ENCODE data around the gene TSHZ2.

TSHZ2 gene

GRCh38 chr20:52972190-52972937 is at the start of gene TSHZ2:
TSS of gene TSHZ2 (plus strand) at chr20:52972358. CDS start at chr20:52973294, 936 bp downstream.
- no peak for DNase-seq

GRCh38 chr20:52922436-52922835 is 49.7 kb upstream of the TSHZ2 start:
- no peak for DNase-seq

GRCh38 chr20:52923123-52923937 is 48.8 kb upstream of the TSHZ2 start:
- DNase-seq, result no peak

GRCh38 chr20:52924411-52925271 is 47.5 kb upstream of the TSHZ2 start:
- no peak for DNase-seq

- DNase-seq, result no peak
Measured at GRCh38 chr20:52926505-52926904, 45.7 kb upstream of the TSHZ2 start.

- no peak for DNase-seq
Measured at GRCh38 chr20:52933867-52934266, 38.3 kb upstream of the TSHZ2 start.

- DNase-seq, result no peak
Measured at GRCh38 chr20:52936351-52937340, 35.5 kb upstream of the TSHZ2 start.

GRCh38 chr20:52937591-52938100 is 34.5 kb upstream of the TSHZ2 start:
- DNase-seq, result peak; percentile 11

GRCh38 chr20:52939141-52939540 is 33.0 kb upstream of the TSHZ2 start:
- DNase-seq, result no peak

- DNase-seq, result no peak
Measured at GRCh38 chr20:52941808-52942207, 30.4 kb upstream of the TSHZ2 start.

- no peak for DNase-seq
Measured at GRCh38 chr20:52943185-52943841, 28.8 kb upstream of the TSHZ2 start.

GRCh38 chr20:52945268-52945667 is 26.9 kb upstream of the TSHZ2 start:
- no peak for DNase-seq

- DNase-seq, result no peak
Measured at GRCh38 chr20:52945862-52946522, 26.2 kb upstream of the TSHZ2 start.

- DNase-seq, result no peak
Measured at GRCh38 chr20:52948491-52948890, 23.7 kb upstream of the TSHZ2 start.

- DNase-seq, result no peak
Measured at GRCh38 chr20:52953020-52953419, 19.1 kb upstream of the TSHZ2 start.

- no peak for DNase-seq
Measured at GRCh38 chr20:52954849-52955248, 17.3 kb upstream of the TSHZ2 start.

- no peak for DNase-seq
Measured at GRCh38 chr20:52958211-52958610, 13.9 kb upstream of the TSHZ2 start.

- peak; percentile 29 for DNase-seq
Measured at GRCh38 chr20:52959125-52959524, 13.0 kb upstream of the TSHZ2 start.

- DNase-seq, result no peak
Measured at GRCh38 chr20:52962183-52962582, 10.0 kb upstream of the TSHZ2 start.

GRCh38 chr20:52963131-52963530 is 9.0 kb upstream of the TSHZ2 start:
- DNase-seq, result no peak

GRCh38 chr20:52964131-52964530 is 8.0 kb upstream of the TSHZ2 start:
- no peak for DNase-seq

Data from RPMI8226 (cell line).